Upper lobe of left lung (tissue), 6 donors: ENCODE data around the gene UGCG. TPM values are rescaled to one million over a fixed set of nuclear protein-coding genes. Genes with fewer than 3 reads are reported as not detected.

Experiments
- ATAC-seq, 2 donors: fragments of 200-7000 bp; cut with Tn5 transposase; one replicate each; pipeline ENCODE4 v1.9.1; 2022; ENCODE audit warnings: mild to moderate bottlenecking in 2 of 2, moderate library complexity in 2 of 2; ENCODE audit not compliant: low FRiP score in 2 of 2
- DNase-seq, 2 donors: peaks; one replicate each; pipeline ENCODE4 v3.0.0-alpha.2; 2019 to 2020
- H3K27ac ChIP-seq, 4 donors: fragments of 200-600 bp; sonication (generic); one replicate each; pipeline ENCODE4 v1.5.1; 2016 to 2019
- H3K27me3 ChIP-seq, 4 donors: fragments of 200-600 bp; sonication (generic); one replicate each; pipeline ENCODE4 v1.5.1; 2017 to 2019
- H3K36me3 ChIP-seq, 4 donors: fragments of 200-600 bp; sonication (generic); one replicate each; pipeline ENCODE4 v1.5.1; 2016 to 2019
- H3K4me1 ChIP-seq, 4 donors: fragments of 200-600 bp; sonication (generic); one replicate each; pipeline ENCODE4 v1.5.1; 2018 to 2019
- H3K4me3 ChIP-seq, 4 donors: fragments of 200-600 bp; sonication (generic); one replicate each; pipeline ENCODE4 v1.5.1; 2017 to 2019; ENCODE audit warnings: mild to moderate bottlenecking in 2 of 4, moderate library complexity in 1 of 4
- H3K9me3 ChIP-seq, 4 donors: fragments of 200-600 bp; sonication (generic); one replicate each; pipeline ENCODE4 v1.5.1; 2018 to 2019
- EP300 ChIP-seq, 4 donors: sonication (generic); formaldehyde crosslinking; IDR thresholded peaks; one replicate each; pipeline ENCODE4 v1.5.1; 2017; ENCODE audit warnings: antibody characterized with exemption in 4 of 4, control low read depth in 2 of 4
- POLR2A ChIP-seq, 4 donors: fragments of 450-650 bp; IDR thresholded peaks; one replicate each; pipeline ENCODE4 v1.5.1; 2016 to 2017; ENCODE audit warnings: antibody characterized with exemption in 4 of 4, mild to moderate bottlenecking in 2 of 4
- POLR2AphosphoS5 ChIP-seq, 2 donors: sonication (generic); formaldehyde crosslinking; IDR thresholded peaks; one replicate each; pipeline ENCODE4 v1.5.1; 2017; ENCODE audit warnings: antibody characterized with exemption in 2 of 2
- WGBS, 2 donors: methylation state at CpG; one replicate each; pipeline ENCODE4 v1.1.5; 2017 to 2018; 5-methylcytosine and 5-hydroxymethylcytosine counted together
- total RNA-seq, 6 donors: library from RNA; depleted of rRNA in 4 of 6; stranded (reverse); fragments of >200 nt in 4 of 6; gene quantifications; one replicate each; pipeline versions ENCODE4 v1.1.0 to v1.2.1, GENCODE V29; 2016 to 2021
- TF ChIP-seq, protein P1 (sequence below), 6 experiments: fragments of 450-650 bp in 4 of 6; fragments of 200-600 bp in 2 of 6; sonication (generic) in 2 of 6; IDR thresholded peaks; one replicate each; pipeline ENCODE4 v1.5.1; 2016 to 2019; ENCODE audit warnings: antibody characterized with exemption in 6 of 6
- donor health status: DM: no; HTN: no; CAD: no; lungs with moderate emphysema.
- donor health status: DM: no; HTN: yes; CAD: no; lungs with severe emphysema.

The UGCG gene
- total RNA-seq, 6 donors from 2014 or later = 21.4 to 79.7 (median 35.7) TPM

DNA sequence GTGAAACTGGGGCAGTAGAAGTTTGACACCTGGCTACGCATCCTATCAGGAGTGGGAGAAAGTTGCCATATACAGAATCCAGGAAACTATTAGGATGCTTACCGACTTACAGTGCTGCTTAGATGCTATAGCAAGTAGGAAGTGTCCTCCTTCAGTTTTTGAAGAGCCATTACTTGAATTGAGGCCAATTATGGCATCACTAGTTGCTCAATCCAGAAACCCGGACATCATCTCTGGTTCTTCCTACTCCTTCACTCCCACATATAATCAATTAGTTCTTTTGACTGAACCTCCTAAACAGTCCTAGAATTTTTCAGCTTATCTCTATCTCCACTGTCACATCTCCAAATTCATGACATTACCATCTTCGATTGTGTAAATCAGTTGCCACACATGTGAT is 41.8 kb upstream of the UGCG start:
- no peak overlapping the region for H3K4me3 ChIP-seq
- no peaks in the 10 kb centered on the region for H3K9me3 ChIP-seq
- H3K4me1 ChIP-seq = peaks cover 0 to 5% (median 2%) of the 10 kb centered on the region in 4 donors
- H3K36me3 ChIP-seq = no peaks in the 10 kb centered on the region
- peak in 1 of 2 donors; percentile 60 for ATAC-seq
- no peak for DNase-seq
- 63 to 66% methylated on average over 4 of the region's 4 CpGs for WGBS, 2 donors
- H3K27ac ChIP-seq = peak overlapping the region in 1 of 4 donors; percentile 37
- no peaks in the 10 kb centered on the region for H3K27me3 ChIP-seq
- no peak for TF ChIP-seq POLR2A (IDR thresholded peaks at IDR 0.05)
- no peak for TF ChIP-seq EP300 (IDR thresholded peaks at IDR 0.05)
- TF ChIP-seq POLR2AphosphoS5 (IDR thresholded peaks at IDR 0.05) = no peak
- TF ChIP-seq, protein P1, sequence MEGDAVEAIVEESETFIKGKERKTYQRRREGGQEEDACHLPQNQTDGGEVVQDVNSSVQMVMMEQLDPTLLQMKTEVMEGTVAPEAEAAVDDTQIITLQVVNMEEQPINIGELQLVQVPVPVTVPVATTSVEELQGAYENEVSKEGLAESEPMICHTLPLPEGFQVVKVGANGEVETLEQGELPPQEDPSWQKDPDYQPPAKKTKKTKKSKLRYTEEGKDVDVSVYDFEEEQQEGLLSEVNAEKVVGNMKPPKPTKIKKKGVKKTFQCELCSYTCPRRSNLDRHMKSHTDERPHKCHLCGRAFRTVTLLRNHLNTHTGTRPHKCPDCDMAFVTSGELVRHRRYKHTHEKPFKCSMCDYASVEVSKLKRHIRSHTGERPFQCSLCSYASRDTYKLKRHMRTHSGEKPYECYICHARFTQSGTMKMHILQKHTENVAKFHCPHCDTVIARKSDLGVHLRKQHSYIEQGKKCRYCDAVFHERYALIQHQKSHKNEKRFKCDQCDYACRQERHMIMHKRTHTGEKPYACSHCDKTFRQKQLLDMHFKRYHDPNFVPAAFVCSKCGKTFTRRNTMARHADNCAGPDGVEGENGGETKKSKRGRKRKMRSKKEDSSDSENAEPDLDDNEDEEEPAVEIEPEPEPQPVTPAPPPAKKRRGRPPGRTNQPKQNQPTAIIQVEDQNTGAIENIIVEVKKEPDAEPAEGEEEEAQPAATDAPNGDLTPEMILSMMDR (IDR thresholded peaks at IDR 0.05) = no peak

DNA sequence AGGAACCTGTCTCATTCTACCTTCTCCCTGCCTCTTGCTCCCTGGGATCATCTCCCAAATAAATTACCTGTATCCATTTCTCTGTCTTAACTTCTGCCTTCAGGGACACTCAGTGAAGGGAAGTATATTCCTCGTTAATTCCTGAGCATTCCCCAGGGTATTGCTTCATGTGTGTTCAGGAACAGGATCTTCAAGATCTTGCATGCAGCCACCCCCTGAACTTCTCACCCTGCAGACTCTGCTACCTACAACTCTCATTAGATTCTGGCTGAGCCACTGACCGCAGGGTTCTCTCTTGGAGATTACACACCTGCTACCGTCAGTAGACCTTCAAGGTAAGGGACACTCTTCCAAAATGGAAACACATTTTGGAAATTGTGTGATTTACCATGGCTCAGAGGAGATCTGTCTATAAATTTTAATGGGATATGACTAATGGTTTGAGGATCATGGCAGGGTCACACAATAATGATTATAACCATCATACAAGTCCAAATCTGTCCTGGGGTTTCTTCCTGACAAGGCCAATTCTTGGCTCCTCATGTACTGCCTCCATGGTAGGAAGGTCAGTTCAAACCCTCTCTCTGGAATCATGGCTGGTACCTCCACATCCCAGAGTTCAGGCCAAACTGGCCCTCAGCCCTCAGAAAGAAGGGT is 38.9 kb upstream of the UGCG start:
- no peak for DNase-seq

DNA sequence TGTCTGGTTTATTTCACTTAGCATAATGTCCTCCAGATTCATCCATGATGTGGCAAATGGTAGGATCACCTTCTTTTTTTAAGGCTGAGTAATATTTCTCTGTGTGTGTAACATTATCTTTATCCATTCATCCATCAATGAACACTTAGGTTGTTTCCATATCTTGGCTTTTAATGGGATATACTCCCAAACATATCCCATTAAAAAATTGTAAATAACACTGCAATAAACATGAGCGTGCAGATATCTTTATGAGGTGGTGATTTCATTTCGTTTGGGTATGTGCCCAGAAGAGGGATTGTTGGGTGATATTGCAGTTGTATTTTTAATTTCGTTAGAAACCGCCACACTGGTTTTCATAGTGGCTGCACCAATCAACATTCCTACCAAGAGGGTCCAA is 36.2 kb upstream of the UGCG start:
- ATAC-seq (no peak), DNase-seq (no peak)
- Histone ChIP-seq H3K36me3 (no peaks in the 10 kb centered on the region), H3K27ac (no peak overlapping the region), H3K4me3 (no peak overlapping the region), H3K9me3 (no peaks in the 10 kb centered on the region), H3K4me1 (no peaks in the 10 kb centered on the region), H3K27me3 (no peaks in the 10 kb centered on the region)
- TF ChIP-seq EP300 (IDR thresholded peaks at IDR 0.05) (no peak), POLR2AphosphoS5 (IDR thresholded peaks at IDR 0.05) (no peak), POLR2A (IDR thresholded peaks at IDR 0.05) (no peak)
- TF ChIP-seq, protein P1 (IDR thresholded peaks at IDR 0.05) = no peak
- WGBS, 2 donors = 87 to 92% methylated on average over 4 of the region's 4 CpGs

More for the DNA sequence above, 38.9 kb upstream of the UGCG start:
- H3K27me3 ChIP-seq = no peaks in the 10 kb centered on the region
- TF ChIP-seq, protein P1 (IDR thresholded peaks at IDR 0.05) = no peak
- TF ChIP-seq POLR2AphosphoS5 (IDR thresholded peaks at IDR 0.05) (no peak), EP300 (IDR thresholded peaks at IDR 0.05) (no peak), POLR2A (IDR thresholded peaks at IDR 0.05) (no peak)
- no peaks in the 10 kb centered on the region for H3K36me3 ChIP-seq
- no peak for ATAC-seq
- H3K9me3 ChIP-seq = no peaks in the 10 kb centered on the region
- WGBS, 2 donors = 83 to 86% methylated on average over 3 of the region's 3 CpGs
- no peak overlapping the region for H3K4me3 ChIP-seq
- H3K27ac ChIP-seq = no peak overlapping the region
- H3K4me1 ChIP-seq = no peaks in the 10 kb centered on the region

GRCh38 chr9:111863636-111864035 is 33.0 kb upstream of the UGCG start:
- ATAC-seq (no peak), DNase-seq (no peak)
- Histone ChIP-seq H3K27ac (no peak overlapping the region), H3K4me3 (no peak overlapping the region), H3K4me1 (no peaks in the 10 kb centered on the region), H3K27me3 (no peaks in the 10 kb centered on the region), H3K9me3 (no peaks in the 10 kb centered on the region), H3K36me3 (no peaks in the 10 kb centered on the region)
- TF ChIP-seq, protein P1 (IDR thresholded peaks at IDR 0.05) = no peak
- no peak for TF ChIP-seq POLR2AphosphoS5 (IDR thresholded peaks at IDR 0.05)
- no peak for TF ChIP-seq POLR2A (IDR thresholded peaks at IDR 0.05)
- TF ChIP-seq EP300 (IDR thresholded peaks at IDR 0.05) = no peak
- WGBS, 2 donors = 80 to 88% methylated on average over 3 of the region's 3 CpGs

GRCh38 chr9:111866976-111867375 is 29.6 kb upstream of the UGCG start:
- Histone ChIP-seq H3K4me1 (no peaks in the 10 kb centered on the region), H3K4me3 (no peak overlapping the region), H3K27me3 (no peaks in the 10 kb centered on the region), H3K36me3 (no peaks in the 10 kb centered on the region), H3K9me3 (no peaks in the 10 kb centered on the region), H3K27ac (no peak overlapping the region)
- 49 to 57% methylated on average over 5 of the region's 5 CpGs for WGBS, 2 donors
- TF ChIP-seq POLR2A (IDR thresholded peaks at IDR 0.05) = no peak
- TF ChIP-seq, protein P1 (IDR thresholded peaks at IDR 0.05) = no peak
- TF ChIP-seq EP300 (IDR thresholded peaks at IDR 0.05) = no peak
- TF ChIP-seq POLR2AphosphoS5 (IDR thresholded peaks at IDR 0.05) = no peak
- DNase-seq (no peak), ATAC-seq (no peak)
